ENCODE data around the gene TEX261. TPM values are rescaled to one million over a fixed set of nuclear protein-coding genes. Genes with fewer than 3 reads are reported as not detected.
A peak's percentile ranks its signal among the peaks of the same experiment; 100 is the strongest.

Gene TEX261
- total and polyA plus RNA-seq, 8 donors: 19.0 to 46.2 (median 41.6) TPM

- Histone ChIP-seq H3K27me3 (no peaks in the 10 kb centered on the region), H3K9me3 (no peaks in the 10 kb centered on the region), H3K27ac (peak overlapping the region; percentile 25 to 74 (median 46)), H3K36me3 (no peaks in the 10 kb centered on the region), H3K4me3 (peak overlapping the region; percentile 93 to 100 (median 96)), H3K4me1 (peaks cover 0 to 12% (median 8%) of the 10 kb centered on the region in 3 donors)
- TF ChIP-seq, protein P1, sequence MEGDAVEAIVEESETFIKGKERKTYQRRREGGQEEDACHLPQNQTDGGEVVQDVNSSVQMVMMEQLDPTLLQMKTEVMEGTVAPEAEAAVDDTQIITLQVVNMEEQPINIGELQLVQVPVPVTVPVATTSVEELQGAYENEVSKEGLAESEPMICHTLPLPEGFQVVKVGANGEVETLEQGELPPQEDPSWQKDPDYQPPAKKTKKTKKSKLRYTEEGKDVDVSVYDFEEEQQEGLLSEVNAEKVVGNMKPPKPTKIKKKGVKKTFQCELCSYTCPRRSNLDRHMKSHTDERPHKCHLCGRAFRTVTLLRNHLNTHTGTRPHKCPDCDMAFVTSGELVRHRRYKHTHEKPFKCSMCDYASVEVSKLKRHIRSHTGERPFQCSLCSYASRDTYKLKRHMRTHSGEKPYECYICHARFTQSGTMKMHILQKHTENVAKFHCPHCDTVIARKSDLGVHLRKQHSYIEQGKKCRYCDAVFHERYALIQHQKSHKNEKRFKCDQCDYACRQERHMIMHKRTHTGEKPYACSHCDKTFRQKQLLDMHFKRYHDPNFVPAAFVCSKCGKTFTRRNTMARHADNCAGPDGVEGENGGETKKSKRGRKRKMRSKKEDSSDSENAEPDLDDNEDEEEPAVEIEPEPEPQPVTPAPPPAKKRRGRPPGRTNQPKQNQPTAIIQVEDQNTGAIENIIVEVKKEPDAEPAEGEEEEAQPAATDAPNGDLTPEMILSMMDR (IDR thresholded peaks at IDR 0.05): peak in 2 of 4 donors; percentile 10 to 26
- FAIRE-seq (no peak), DNase-seq (peak in 3 of 6 donors; percentile 27 to 49 (median 42)), ATAC-seq (peak; percentile 59 to 85 (median 72))
- WGBS, 2 donors: 1 to 2% methylated on average over 11 of the region's 11 CpGs
- intact Hi-C loops (cut with DNase I): no loop called here
Measured at GRCh38 chr2:70995426-70995729, 705 bp upstream of the TEX261 start.

- H3K36me3 ChIP-seq: peaks cover 0 to 2% (median 1%) of the 10 kb centered on the region in 3 donors
- peak overlapping the region; percentile 39 to 74 (median 56) for H3K27ac ChIP-seq
- H3K4me3 ChIP-seq: peak overlapping the region; percentile 93 to 100 (median 96)
- H3K27me3 ChIP-seq: no peaks in the 10 kb centered on the region
- peaks cover 0 to 12% (median 8%) of the 10 kb centered on the region in 3 donors for H3K4me1 ChIP-seq
- H3K9me3 ChIP-seq: no peaks in the 10 kb centered on the region
- TF ChIP-seq, protein P1 (IDR thresholded peaks at IDR 0.05): no peak
- FAIRE-seq (no peak), DNase-seq (peak in 1 of 6 donors; percentile 40), ATAC-seq (peak; percentile 15 to 50 (median 34))
- intact Hi-C loops (cut with DNase I): no loop called here
- WGBS, 2 donors: 0% methylated on average over 42 to 49 of the region's 49 CpGs
Measured at GRCh38 chr2:70994009-70994698, 519 bp downstream of the TEX261 start.

DNA sequence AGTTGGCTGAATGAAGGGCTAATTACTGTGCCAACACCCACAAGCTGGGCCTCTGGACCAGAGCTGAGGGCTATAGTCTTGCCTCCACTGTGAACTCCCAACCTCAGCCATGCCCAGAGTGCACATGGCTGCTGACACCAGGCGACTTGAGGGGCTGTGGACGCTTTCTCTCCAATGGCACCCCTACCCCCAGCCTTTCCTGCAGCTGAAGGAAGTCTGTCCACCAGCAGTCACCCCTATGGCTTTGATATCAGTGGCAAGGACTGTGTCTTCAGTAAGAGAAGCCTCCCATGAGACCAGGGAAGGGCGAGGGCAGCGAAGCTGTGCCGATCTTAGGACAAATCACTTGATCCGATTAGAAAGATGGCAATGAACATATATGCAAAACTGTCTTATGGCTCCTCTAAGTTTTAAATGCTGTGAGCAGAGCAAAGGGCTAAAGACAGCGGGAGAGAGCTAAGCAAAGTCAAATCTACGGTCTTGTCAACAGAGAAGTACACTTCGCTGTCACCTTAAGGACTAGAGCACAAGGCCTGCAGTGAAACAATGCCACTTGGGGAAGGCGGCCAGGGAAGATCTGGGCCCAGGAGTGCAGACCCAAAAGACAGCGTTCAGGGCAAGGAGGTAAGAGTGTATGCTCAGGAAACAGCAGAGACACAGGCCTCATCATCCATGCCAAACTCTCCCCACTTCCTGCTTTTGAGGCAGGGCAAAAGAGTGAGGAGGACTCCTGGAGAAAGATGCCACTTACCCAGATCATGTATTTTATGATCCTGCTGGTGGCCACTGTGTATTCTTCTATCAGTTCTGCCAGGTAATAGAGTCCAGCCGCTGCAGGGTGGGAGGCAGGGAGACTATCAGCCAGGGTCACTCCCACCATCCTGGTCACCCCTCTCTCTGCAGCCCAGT is 1.5 kb downstream of the TEX261 start:
- Histone ChIP-seq H3K9me3 (no peaks in the 10 kb centered on the region), H3K4me1 (peaks cover 0 to 12% (median 8%) of the 10 kb centered on the region in 3 donors), H3K36me3 (peaks cover 4 to 12% (median 9%) of the 10 kb centered on the region in 3 donors), H3K27me3 (no peaks in the 10 kb centered on the region), H3K27ac (no peak overlapping the region), H3K4me3 (peak overlapping the region in 3 of 4 donors; percentile 94 to 100 (median 98))
- no peak for DNase-seq
- no peak for ATAC-seq
- 76 to 81% methylated on average over 12 of the region's 12 CpGs for WGBS, 2 donors
- intact Hi-C loops (cut with DNase I): no loop called here
- FAIRE-seq: no peak
- TF ChIP-seq, protein P1 (IDR thresholded peaks at IDR 0.05): no peak

DNA sequence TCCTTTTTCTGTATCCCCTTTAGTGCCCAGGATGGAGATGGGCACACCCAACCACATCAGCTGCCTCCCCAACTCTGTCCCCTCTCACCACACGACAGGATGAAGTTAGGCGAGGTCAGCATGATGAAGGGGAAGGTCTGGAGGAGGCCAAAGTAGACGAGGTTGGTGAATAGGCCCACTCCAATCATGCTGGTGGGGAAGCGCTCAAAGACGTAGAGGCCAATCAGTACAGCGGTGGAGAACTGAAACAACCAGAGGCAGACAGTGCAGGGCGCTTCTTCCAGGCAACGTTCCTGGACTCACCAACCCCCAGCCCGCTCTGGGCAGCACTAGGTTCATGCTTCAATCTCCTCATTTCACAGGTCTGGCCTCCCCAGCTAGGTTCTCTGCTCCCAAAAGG is 2.9 kb downstream of the TEX261 start:
- TF ChIP-seq, protein P1 (IDR thresholded peaks at IDR 0.05): no peak
- intact Hi-C loops (cut with DNase I): no loop called here
- no peaks in the 10 kb centered on the region for H3K9me3 ChIP-seq
- FAIRE-seq (no peak), DNase-seq (no peak), ATAC-seq (no peak)
- H3K4me3 ChIP-seq: no peak overlapping the region
- H3K27ac ChIP-seq: no peak overlapping the region
- H3K4me1 ChIP-seq: peaks cover 0 to 12% (median 8%) of the 10 kb centered on the region in 3 donors
- 84 to 85% methylated on average over 9 of the region's 9 CpGs for WGBS, 2 donors
- H3K36me3 ChIP-seq: peaks cover 4 to 19% (median 11%) of the 10 kb centered on the region in 3 donors
- no peaks in the 10 kb centered on the region for H3K27me3 ChIP-seq

Data from pancreas (tissue), 10 donors.